ENCODE data around the gene KLHL7.
"Not testable (repeated sequence)": the region's sequence is repeated elsewhere in the genome, so short reads cannot be mapped to it uniquely, and the experiment has no call there.

Gene KLHL7

GRCh38 chr7:23107781-23108180 is 2.2 kb downstream of the KLHL7 start:
- DNase-seq (ENCODE audit: low read depth in 3 of 3) = no peak

GRCh38 chr7:23108995-23109394 is 3.4 kb downstream of the KLHL7 start:
- DNase-seq (ENCODE audit: low read depth in 3 of 3) = no peak

- no peak for DNase-seq (ENCODE audit: low read depth in 3 of 3)
These were observed 3.9 kb downstream of the KLHL7 start for GRCh38 chr7:23109470-23109869.

- no peak for DNase-seq (ENCODE audit: low read depth in 3 of 3)
These were observed 9.3 kb downstream of the KLHL7 start for GRCh38 chr7:23114896-23115295.

GRCh38 chr7:23115991-23116390 is 10.4 kb downstream of the KLHL7 start:
- no peak for DNase-seq (ENCODE audit: low read depth in 3 of 3)

GRCh38 chr7:23117841-23118240 is 12.3 kb downstream of the KLHL7 start:
- DNase-seq (ENCODE audit: low read depth in 3 of 3) = no peak

- DNase-seq (ENCODE audit: low read depth in 3 of 3) = no peak
These were observed 14.5 kb downstream of the KLHL7 start for GRCh38 chr7:23120106-23120505.

GRCh38 chr7:23121165-23121564 is 15.6 kb downstream of the KLHL7 start:
- no peak for DNase-seq (ENCODE audit: low read depth in 3 of 3)

- no peak for DNase-seq (ENCODE audit: low read depth in 3 of 3)
These were observed 17.4 kb downstream of the KLHL7 start for GRCh38 chr7:23123007-23123406.

GRCh38 chr7:23123465-23123864 is 17.9 kb downstream of the KLHL7 start:
- DNase-seq (ENCODE audit: low read depth in 3 of 3) = no peak

GRCh38 chr7:23129036-23129435 is 23.5 kb downstream of the KLHL7 start:
- DNase-seq (ENCODE audit: low read depth in 3 of 3) = no peak

GRCh38 chr7:23131799-23132198 is 26.2 kb downstream of the KLHL7 start:
- not testable (repeated sequence) for DNase-seq (ENCODE audit: low read depth in 3 of 3)

GRCh38 chr7:23133797-23134196 is 28.2 kb downstream of the KLHL7 start:
- DNase-seq (ENCODE audit: low read depth in 3 of 3) = no peak

- no peak for DNase-seq (ENCODE audit: low read depth in 3 of 3)
These were observed 30.2 kb downstream of the KLHL7 start for GRCh38 chr7:23135755-23136154.

- no peak for DNase-seq (ENCODE audit: low read depth in 3 of 3)
These were observed 30.6 kb downstream of the KLHL7 start for GRCh38 chr7:23136216-23136615.

- no peak for DNase-seq (ENCODE audit: low read depth in 3 of 3)
These were observed 52.1 kb downstream of the KLHL7 start for GRCh38 chr7:23157679-23158078.

- DNase-seq (ENCODE audit: low read depth in 3 of 3) = no peak
These were observed 53.0 kb downstream of the KLHL7 start for GRCh38 chr7:23158546-23158945.

GRCh38 chr7:23161482-23161881 is 55.9 kb downstream of the KLHL7 start:
- no peak for DNase-seq (ENCODE audit: low read depth in 3 of 3)

- no peak for DNase-seq (ENCODE audit: low read depth in 3 of 3)
These were observed 59.3 kb downstream of the KLHL7 start for GRCh38 chr7:23164846-23165245.

- DNase-seq (ENCODE audit: low read depth in 3 of 3) = no peak
These were observed 59.7 kb downstream of the KLHL7 start for GRCh38 chr7:23165316-23165715.

GRCh38 chr7:23167691-23168090 is 62.1 kb downstream of the KLHL7 start:
- DNase-seq (ENCODE audit: low read depth in 3 of 3) = no peak

GRCh38 chr7:23168111-23168885 is 62.7 kb downstream of the KLHL7 start:
- DNase-seq (ENCODE audit: low read depth in 3 of 3) = no peak

- DNase-seq (ENCODE audit: low read depth in 3 of 3) = no peak
These were observed 70.4 kb downstream of the KLHL7 start for GRCh38 chr7:23175938-23176337.

All from stimulated activated CD4-positive, alpha-beta T cell treated with anti-CD3 and anti-CD28 coated beads, TNF-alpha, amount 100 ng/mL, for 48 hours (primary cell).